PC-3 (cell line): ENCODE data around the gene RNF150. TPM values are rescaled to one million over a fixed set of nuclear protein-coding genes. Genes with fewer than 3 reads are reported as not detected.

ENCODE experiments used
- ATAC-seq: fragments of 200-7000 bp; cut with Tn5 transposase; 2 replicates; pipeline ENCODE4 v1.9.1; 2020; ENCODE audit warnings: mild to moderate bottlenecking, moderate library complexity
- BruUV-seq: library from RNA; stranded (reverse); fragments of 400-500 nt; replicated peaks from 2 replicates; lab custom pipeline; 2021; lab: Mats Ljungman, UMichigan
- CTCF ChIA-PET: fragments of 300-600 bp; sonication (Branson Sonifier 250); formaldehyde crosslinking; loops from one replicate; lab custom pipeline; 2022; ENCODE audit warnings: antibody characterized with exemption; lab: Charles Lee
- POLR2A ChIA-PET: fragments of 300-600 bp; sonication (Branson Sonifier 250); formaldehyde crosslinking; loops from one replicate; lab custom pipeline; 2022; ENCODE audit warnings: antibody characterized with exemption; ENCODE audit not compliant: unreplicated experiment; lab: Charles Lee
- DNase-seq: peaks from one replicate; pipeline ENCODE4 v3.0.0-alpha.2; 2015
- H2AFZ ChIP-seq: fragments of 300-600 bp; sonication (generic); 2 replicates; pipeline ENCODE4 v1.6.0; 2016; ENCODE audit warnings: antibody characterized with exemption, low read length
- H3F3A ChIP-seq: fragments of 300-600 bp; sonication (generic); one replicate; pipeline ENCODE4 v1.6.0; 2017; ENCODE audit warnings: antibody characterized with exemption, low read length, control low read depth, mild to moderate bottlenecking; ENCODE audit not compliant: unreplicated experiment
- H3K27ac ChIP-seq: fragments of 300-600 bp; sonication (generic); 2 replicates; pipeline ENCODE4 v1.5.1; 2016; ENCODE audit warnings: mild to moderate bottlenecking, low read length
- H3K27me3 ChIP-seq: fragments of 300-600 bp; sonication (generic); 2 replicates; pipeline ENCODE4 v1.6.1; 2016; ENCODE audit warnings: low read length, mixed read lengths
- H3K36me3 ChIP-seq: fragments of 300-600 bp; sonication (generic); 2 replicates; pipeline ENCODE4 v1.6.1; 2016; ENCODE audit warnings: low read depth, mixed run types, low read length, mixed read lengths
- H3K4me1 ChIP-seq: fragments of 300-600 bp; sonication (generic); 2 replicates; pipeline ENCODE4 v1.5.1; 2016; ENCODE audit warnings: low read length; ENCODE audit not compliant: insufficient read depth
- H3K4me2 ChIP-seq: fragments of 300-600 bp; sonication (generic); 2 replicates; pipeline ENCODE4 v1.6.0; 2016; ENCODE audit warnings: low read length
- H3K4me3 ChIP-seq: fragments of 300-600 bp; sonication (generic); 2 replicates; pipeline ENCODE4 v1.5.1; 2016; ENCODE audit warnings: mild to moderate bottlenecking, low read length, mixed read lengths
- H3K79me2 ChIP-seq: fragments of 300-600 bp; sonication (generic); 2 replicates; pipeline ENCODE4 v1.6.1; 2017; ENCODE audit warnings: low read length, mixed read lengths
- H3K9ac ChIP-seq: fragments of 300-600 bp; sonication (generic); 2 replicates; pipeline ENCODE4 v1.6.0; 2016; ENCODE audit warnings: mild to moderate bottlenecking, low read length
- H3K9me2 ChIP-seq: fragments of 300-600 bp; sonication (generic); replicated peaks from 2 replicates; pipeline ENCODE4 v1.6.1; 2016; ENCODE audit warnings: mixed run types, low read length, mixed read lengths
- H3K9me3 ChIP-seq: fragments of 300-600 bp; sonication (generic); 2 replicates; pipeline ENCODE4 v1.6.1; 2016; ENCODE audit warnings: low read length, mixed read lengths
- H4K20me1 ChIP-seq: fragments of 300-600 bp; sonication (generic); 2 replicates; pipeline ENCODE4 v1.6.1; 2016; ENCODE audit warnings: low read length, mixed read lengths
- CTCF ChIP-seq: fragments of 300-600 bp; sonication (generic); conservative IDR thresholded peaks from 2 replicates; pipeline ENCODE4 v1.5.1; 2017; ENCODE audit warnings: antibody characterized with exemption, low read depth, mild to moderate bottlenecking, low read length
- EZH2 ChIP-seq: fragments of 300-600 bp; sonication (generic); IDR thresholded peaks from one replicate; pipeline ENCODE4 v1.6.1; 2017; ENCODE audit warnings: antibody characterized with exemption, mild to moderate bottlenecking, low read length; ENCODE audit not compliant: unreplicated experiment
- EZH2phosphoT487 ChIP-seq: fragments of 300-600 bp; sonication (generic); IDR thresholded peaks from 2 replicates; pipeline ENCODE4 v1.6.1; 2018; ENCODE audit warnings: mild to moderate bottlenecking, antibody characterized with exemption, low read length, borderline replicate concordance
- intact Hi-C: fragments of 100-400 bp; cut with micrococcal nuclease; formaldehyde crosslinking; loops from 2 replicates; pipeline ENCODE4 v1.9.0; 2023
- total RNA-seq: library from RNA; depleted of rRNA; stranded (reverse); fragments of >200 nt; gene quantifications from 2 replicates; pipeline ENCODE4 v1.2.3, GENCODE V29; 2014

Gene RNF150
- total RNA-seq, 1 experiment from 2014 or later = 0.55 TPM

- H3F3A ChIP-seq = no peaks in the 10 kb centered on the region
- H3K27ac ChIP-seq = no peak overlapping the region
- DNase-seq (no peak), ATAC-seq (no peak)
- no peak overlapping the region for H2AFZ ChIP-seq
- H3K36me3 ChIP-seq = no peaks in the 10 kb centered on the region
- intact Hi-C loops = no loop called here
- TF ChIP-seq CTCF = no peak
- no peak for TF ChIP-seq EZH2phosphoT487
- TF ChIP-seq EZH2 = no peak
- H3K4me3 ChIP-seq = no peak overlapping the region
- ChIA-PET CTCF (no interaction called here), POLR2A (no interaction called here)
- no peaks in the 10 kb centered on the region for H3K9me3 ChIP-seq
- H3K79me2 ChIP-seq = no peaks in the 10 kb centered on the region
- no peak overlapping the region for H3K9ac ChIP-seq
- H4K20me1 ChIP-seq = no peaks in the 10 kb centered on the region
- H3K4me1 ChIP-seq = no peaks in the 10 kb centered on the region
- H3K4me2 ChIP-seq = peak overlapping the region; percentile 4; the same call in 1 of the 2 replicates
- no peaks in the 10 kb centered on the region for H3K9me2 ChIP-seq
- peaks cover 58% of the 10 kb centered on the region for H3K27me3 ChIP-seq
- no TSS peak for BruUV-seq
These were observed 270.1 kb downstream of the RNF150 start for GRCh38 chr4:140863197-140863596.

- no peak overlapping the region for H3K9ac ChIP-seq
- intact Hi-C loops = no loop called here
- H3F3A ChIP-seq = no peaks in the 10 kb centered on the region
- BruUV-seq = no TSS peak
- no peaks in the 10 kb centered on the region for H3K79me2 ChIP-seq
- H2AFZ ChIP-seq = no peak overlapping the region
- H3K9me3 ChIP-seq = no peaks in the 10 kb centered on the region
- no peaks in the 10 kb centered on the region for H4K20me1 ChIP-seq
- H3K4me1 ChIP-seq = peaks cover under 1% of the 10 kb centered on the region
- DNase-seq (no peak), ATAC-seq (no peak)
- no peak overlapping the region for H3K27ac ChIP-seq
- no peak overlapping the region for H3K4me2 ChIP-seq
- no peaks in the 10 kb centered on the region for H3K9me2 ChIP-seq
- H3K36me3 ChIP-seq = no peaks in the 10 kb centered on the region
- CTCF ChIA-PET = interaction anchor here (0.9 kb wide), 1 partner anchor 271 kb away, joined by 3 read pairs; the partner anchor contains the start of gene RNF150
- POLR2A ChIA-PET = no interaction called here
- H3K4me3 ChIP-seq = no peak overlapping the region
- H3K27me3 ChIP-seq = peaks cover 47% of the 10 kb centered on the region
- TF ChIP-seq EZH2phosphoT487 (no peak), EZH2 (no peak), CTCF (no peak)
These were observed 271.2 kb downstream of the RNF150 start for GRCh38 chr4:140862177-140862442.

DNA sequence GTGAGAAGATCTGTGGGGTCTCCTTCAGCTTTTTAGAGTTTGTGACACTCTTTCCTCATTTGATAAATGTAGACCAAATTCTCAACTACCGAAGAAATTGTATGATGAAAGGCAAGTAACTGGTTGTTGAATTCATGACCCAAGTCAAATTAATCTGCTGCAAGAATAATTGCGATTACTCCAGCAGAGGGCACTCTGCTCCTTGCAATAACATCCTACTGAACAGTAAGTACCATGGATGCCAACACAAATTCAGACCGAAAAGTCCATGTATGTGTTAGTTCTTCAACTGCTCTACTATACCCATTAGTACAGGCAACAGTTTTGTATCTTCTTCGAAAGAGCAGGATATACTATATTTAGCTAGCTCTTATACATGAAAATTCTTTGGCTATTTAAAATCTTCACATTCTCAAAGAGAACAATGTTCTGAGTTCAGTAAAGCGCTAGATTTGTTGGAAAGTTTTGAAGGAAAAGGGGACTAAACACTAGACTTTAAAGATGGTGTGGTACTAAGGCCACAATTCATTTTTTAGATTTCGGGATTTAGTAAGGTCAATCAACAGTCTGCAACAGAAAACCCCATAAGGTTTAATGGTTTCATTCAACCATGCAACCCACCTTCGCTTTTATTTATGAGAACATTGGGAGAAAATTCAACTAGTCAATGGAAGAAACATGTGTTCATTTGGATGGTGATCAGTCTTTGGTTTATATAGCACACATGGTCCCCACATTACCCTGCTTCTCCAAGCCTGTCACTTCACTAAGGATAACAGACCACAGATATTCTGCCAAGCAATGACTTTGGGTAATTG, 271.7 kb downstream of the RNF150 start:
- Histone ChIP-seq H3K4me3 (no peak overlapping the region), H3K27me3 (peaks cover 42% of the 10 kb centered on the region), H3K36me3 (no peaks in the 10 kb centered on the region), H4K20me1 (no peaks in the 10 kb centered on the region), H2AFZ (no peak overlapping the region), H3K9me3 (no peaks in the 10 kb centered on the region), H3K4me2 (no peak overlapping the region), H3F3A (no peaks in the 10 kb centered on the region), H3K9me2 (no peaks in the 10 kb centered on the region), H3K9ac (no peak overlapping the region), H3K79me2 (no peaks in the 10 kb centered on the region), H3K27ac (no peak overlapping the region), H3K4me1 (peaks cover 6% of the 10 kb centered on the region)
- TF ChIP-seq EZH2 (no peak), CTCF (peak; percentile 92), EZH2phosphoT487 (no peak)
- ChIA-PET POLR2A (no interaction called here), CTCF (no interaction called here)
- DNase-seq = peak; percentile 91
- intact Hi-C loops = loop anchor here (1.0 kb wide), 3 partner anchors 23 to 272 kb away; partner anchors contain the start of gene RNF150
- peak; percentile 82 for ATAC-seq
- no TSS peak for BruUV-seq
